Activated B cell treated with CpG ODN at 0.5 μM for 24 hours (primary cell): ENCODE measurements around the gene INO80D. TPM values are rescaled to one million over a fixed set of nuclear protein-coding genes. Genes with fewer than 3 reads are reported as not detected.
"Not testable (repeated sequence)": the region's sequence is repeated elsewhere in the genome, so short reads cannot be mapped to it uniquely, and the experiment has no call there.

Experiments used
- ATAC-seq: fragments of 200-7000 bp; cut with Tn5 transposase; one replicate; pipeline ENCODE4 v1.10.0; 2021; ENCODE audit warnings: low read depth, mild to moderate bottlenecking, moderate library complexity
- CTCF ChIA-PET: fragments of 350-600 bp; sonication (Branson Sonifier 250); formaldehyde crosslinking; loops from one replicate; lab custom pipeline; 2021; ENCODE audit warnings: antibody characterized with exemption; lab: Charles Lee
- POLR2A ChIA-PET: fragments of 350-600 bp; sonication (Branson Sonifier 250); formaldehyde crosslinking; loops from one replicate; lab custom pipeline; 2021; ENCODE audit warnings: antibody characterized with exemption; lab: Charles Lee
- DNase-seq: peaks from one replicate; pipeline ENCODE4 v3.0.0; 2022
- H3K27ac Mint-ChIP-seq: one replicate; pipeline ENCODE4 v1.8.0; 2020; ENCODE audit warnings: mixed read lengths
- H3K27me3 Mint-ChIP-seq: one replicate; pipeline ENCODE4 v1.8.0; 2021; ENCODE audit warnings: mixed read lengths
- H3K36me3 Mint-ChIP-seq: one replicate; pipeline ENCODE4 v1.8.0; 2021; ENCODE audit warnings: low read depth, mixed read lengths
- H3K4me1 Mint-ChIP-seq: one replicate; pipeline ENCODE4 v1.8.0; 2021; ENCODE audit warnings: mixed read lengths
- H3K4me3 Mint-ChIP-seq: one replicate; pipeline ENCODE4 v1.8.0; 2020; ENCODE audit warnings: mild to moderate bottlenecking, mixed read lengths
- H3K9me3 Mint-ChIP-seq: one replicate; pipeline ENCODE4 v1.8.0; 2020; ENCODE audit warnings: mixed read lengths
- CTCF ChIP-seq: fragments of 200-600 bp; IDR thresholded peaks from one replicate; pipeline ENCODE4 v1.8.0; 2022; ENCODE audit warnings: antibody characterized with exemption, mild to moderate bottlenecking
- intact Hi-C: fragments of 100-400 bp; cut with micrococcal nuclease; formaldehyde crosslinking; loops from one replicate; pipeline ENCODE4 v1.15.1; 2024
- total RNA-seq: library from RNA; stranded (reverse); gene quantifications from 2 replicates; pipeline ENCODE4 v1.2.3, GENCODE V29; 2022

Gene INO80D
- total RNA-seq, 1 donor from 2014 or later, result 53.1 TPM

GRCh38 chr2:206105038-206105437 is 19.1 kb upstream of the INO80D start:
- intact Hi-C loops, result no loop called here
- no peaks in the 10 kb centered on the region for H3K4me1 Mint-ChIP-seq
- H3K4me3 Mint-ChIP-seq, result no peak overlapping the region
- no peak overlapping the region for H3K27ac Mint-ChIP-seq
- TF ChIP-seq CTCF, result no peak
- no peaks in the 10 kb centered on the region for H3K9me3 Mint-ChIP-seq
- DNase-seq (no peak), ATAC-seq (no peak)
- H3K36me3 Mint-ChIP-seq, result no peaks in the 10 kb centered on the region
- H3K27me3 Mint-ChIP-seq, result no peaks in the 10 kb centered on the region
- POLR2A ChIA-PET, result no interaction called here
- CTCF ChIA-PET, result no interaction called here

- H3K36me3 Mint-ChIP-seq, POLR2A ChIA-PET, H3K27ac Mint-ChIP-seq, intact Hi-C loops, H3K27me3 Mint-ChIP-seq, H3K4me1 Mint-ChIP-seq, H3K4me3 Mint-ChIP-seq, H3K9me3 Mint-ChIP-seq, ATAC-seq, DNase-seq, CTCF ChIA-PET: not testable (repeated sequence)
These were observed 12.9 kb upstream of the INO80D start for GRCh38 chr2:206098872-206099271.

DNA sequence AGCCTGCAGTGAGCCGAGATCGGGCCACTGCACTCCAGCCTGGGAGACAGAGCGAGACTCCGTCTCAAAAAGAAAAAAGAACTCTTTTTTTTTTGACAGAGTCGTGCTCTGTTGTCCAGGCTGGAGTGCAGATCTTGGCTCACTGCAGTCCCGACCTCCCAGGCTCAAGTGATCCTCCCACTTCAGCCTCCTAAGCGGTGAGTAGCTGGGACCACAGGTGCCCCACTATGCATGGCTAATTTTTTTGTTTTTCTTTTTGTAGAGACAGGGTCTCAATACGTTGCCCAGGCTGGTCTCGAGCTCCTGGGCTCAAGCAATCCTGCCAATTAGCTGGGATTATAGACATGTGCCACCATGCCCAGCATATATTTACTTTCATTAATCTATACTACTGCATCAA is 12.5 kb upstream of the INO80D start:
- intact Hi-C loops, result no loop called here
- Mint-ChIP-seq H3K36me3 (peaks cover under 1% of the 10 kb centered on the region), H3K27ac (no peak overlapping the region), H3K9me3 (no peaks in the 10 kb centered on the region), H3K27me3 (no peaks in the 10 kb centered on the region), H3K4me1 (no peaks in the 10 kb centered on the region), H3K4me3 (no peak overlapping the region)
- no peak for TF ChIP-seq CTCF
- POLR2A ChIA-PET, result no interaction called here
- ATAC-seq (no peak), DNase-seq (no peak)
- CTCF ChIA-PET, result interaction anchor here (0.6 kb wide), 1 partner anchor 33 kb away, joined by 4 read pairs; no protein-coding TSS in a partner anchor

DNA sequence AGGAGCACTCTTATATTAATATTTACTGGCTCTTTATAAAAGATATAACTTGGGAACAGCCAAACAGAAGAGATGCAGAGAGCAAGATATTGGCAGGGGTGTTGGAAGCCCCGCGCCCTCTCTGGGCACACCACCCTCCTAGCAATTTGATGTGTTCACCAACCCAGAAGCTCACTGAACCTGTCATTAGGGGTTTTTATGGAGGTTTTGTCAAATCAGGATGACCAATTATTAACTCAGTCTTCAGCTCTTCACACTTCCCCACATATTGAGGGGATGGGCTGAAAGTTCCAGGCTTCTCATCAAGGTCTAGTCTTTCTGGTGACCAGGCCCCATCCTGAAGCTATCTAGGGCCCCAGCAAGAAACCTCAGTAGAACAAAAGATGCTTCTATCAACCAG is 10.9 kb upstream of the INO80D start:
- Mint-ChIP-seq H3K27me3 (no peaks in the 10 kb centered on the region), H3K27ac (no peak overlapping the region), H3K36me3 (peaks cover 6% of the 10 kb centered on the region), H3K9me3 (no peaks in the 10 kb centered on the region), H3K4me3 (no peak overlapping the region), H3K4me1 (no peaks in the 10 kb centered on the region)
- ATAC-seq (no peak), DNase-seq (no peak)
- ChIA-PET POLR2A (no interaction called here), CTCF (no interaction called here)
- intact Hi-C loops, result no loop called here
- no peak for TF ChIP-seq CTCF

DNA sequence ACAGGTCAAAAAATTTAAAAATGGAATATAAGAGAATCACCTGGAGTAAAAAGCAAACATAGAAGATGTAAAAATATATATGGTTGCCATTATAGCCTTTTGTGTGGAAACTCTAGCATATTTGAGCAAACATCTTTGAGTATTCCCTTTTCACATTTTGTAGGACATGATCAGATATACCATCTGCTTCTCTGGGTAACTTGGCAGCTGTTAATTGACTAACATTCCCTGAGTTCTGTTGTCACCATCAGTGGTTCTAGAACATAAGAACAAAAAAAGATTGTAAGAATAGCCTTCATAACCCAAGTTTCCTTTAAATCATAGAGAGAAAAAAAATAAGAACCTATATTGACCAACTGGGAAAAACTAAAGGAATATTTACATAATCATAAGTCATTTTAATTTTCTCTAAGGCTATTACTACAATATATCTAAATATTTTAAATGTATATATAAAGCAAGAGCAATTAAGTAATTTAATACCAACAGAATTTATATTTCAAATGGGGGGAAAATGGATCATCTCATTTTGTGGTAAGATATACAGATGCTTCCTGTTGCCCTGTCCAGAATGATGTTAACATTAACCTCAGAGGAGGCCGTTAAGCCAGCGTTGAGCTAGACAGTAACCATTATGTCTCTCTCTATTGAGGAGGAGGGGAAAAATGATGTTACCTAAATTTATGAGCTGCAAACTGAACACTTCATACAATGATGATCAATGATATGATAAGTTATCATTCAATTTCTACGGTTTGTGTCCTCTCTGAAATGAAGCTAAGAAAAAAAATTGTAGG is 9.8 kb upstream of the INO80D start:
- H3K27ac Mint-ChIP-seq, result no peak overlapping the region
- no peak overlapping the region for H3K4me3 Mint-ChIP-seq
- no peaks in the 10 kb centered on the region for H3K27me3 Mint-ChIP-seq
- CTCF ChIA-PET, result no interaction called here
- no peak for ATAC-seq
- peaks cover 6% of the 10 kb centered on the region for H3K36me3 Mint-ChIP-seq
- intact Hi-C loops, result no loop called here
- DNase-seq, result no peak
- TF ChIP-seq CTCF, result no peak
- H3K9me3 Mint-ChIP-seq, result no peaks in the 10 kb centered on the region
- POLR2A ChIA-PET, result no interaction called here
- no peaks in the 10 kb centered on the region for H3K4me1 Mint-ChIP-seq
